Fibroblast of skin of right biceps (primary cell): ENCODE measurements around the gene FANCG.

Experiments used
- DNase-seq: peaks from one replicate; pipeline ENCODE4 v3.0.0-alpha.2; 2013

The FANCG gene

GRCh38 chr9:35102769-35103659, 23.3 kb upstream of the FANCG start, which contains the start of gene STOML2:
STOML2 (minus strand) TSS chr9:35103131; CDS start chr9:35103094, 37 bp downstream.
- DNase-seq: peak; percentile 95

- DNase-seq: no peak
Measured at GRCh38 chr9:35102465-35102768, 22.7 kb upstream of the FANCG start.

- no peak for DNase-seq
Measured at GRCh38 chr9:35097573-35097972, 17.8 kb upstream of the FANCG start.

GRCh38 chr9:35096035-35096849, 16.5 kb upstream of the FANCG start, which contains the start of gene PIGO:
PIGO (minus strand) TSS chr9:35096591; CDS start chr9:35095565, 1,026 bp downstream.
- peak; percentile 82 for DNase-seq

- DNase-seq: no peak
Measured at GRCh38 chr9:35091536-35091935, 11.8 kb upstream of the FANCG start.

- no peak for DNase-seq
Measured at GRCh38 chr9:35089434-35089833, 9.7 kb upstream of the FANCG start.

GRCh38 chr9:35085078-35085477, 5.3 kb upstream of the FANCG start:
- DNase-seq: no peak

GRCh38 chr9:35079041-35079425, 709 bp downstream of the FANCG start:
- no peak for DNase-seq

GRCh38 chr9:35078066-35078465, 1.7 kb downstream of the FANCG start:
- DNase-seq: no peak

GRCh38 chr9:35076848-35077247, 2.9 kb downstream of the FANCG start:
- DNase-seq: no peak

GRCh38 chr9:35075358-35075757, 4.4 kb downstream of the FANCG start:
- DNase-seq: no peak

- DNase-seq: no peak
Measured at GRCh38 chr9:35074791-35075190, 5.0 kb downstream of the FANCG start.

GRCh38 chr9:35074141-35074540, 5.6 kb downstream of the FANCG start:
- no peak for DNase-seq

GRCh38 chr9:35073279-35073612, 6.5 kb downstream of the FANCG start:
- no peak for DNase-seq

GRCh38 chr9:35072461-35073278, 7.1 kb downstream of the FANCG start, which contains the start of gene VCP:
VCP (minus strand) TSS chr9:35072625; CDS start chr9:35072353, 272 bp downstream.
- peak; percentile 100 for DNase-seq

GRCh38 chr9:35071814-35072460, 7.8 kb downstream of the FANCG start:
- peak; percentile 87 for DNase-seq

GRCh38 chr9:35070823-35071813, 8.6 kb downstream of the FANCG start:
- peak; percentile 45 for DNase-seq

GRCh38 chr9:35069020-35069419, 10.7 kb downstream of the FANCG start:
- DNase-seq: no peak

GRCh38 chr9:35067056-35067455, 12.7 kb downstream of the FANCG start:
- no peak for DNase-seq

- DNase-seq: no peak
Measured at GRCh38 chr9:35060548-35061207, 19.1 kb downstream of the FANCG start.

- DNase-seq: no peak
Measured at GRCh38 chr9:35059438-35059837, 20.3 kb downstream of the FANCG start.
